Lower leg skin (tissue), 4 donors: ENCODE measurements around the gene MSL3. TPM values are rescaled to one million over a fixed set of nuclear protein-coding genes. Genes with fewer than 3 reads are reported as not detected.
A peak's percentile ranks its signal among the peaks of the same experiment; 100 is the strongest.

ENCODE experiments used
- DNase-seq, 2 donors: peaks; one replicate each; pipeline ENCODE4 v3.0.0-alpha.2; 2019; ENCODE audit warnings: low spot score in 2 of 2
- H3K4me3 ChIP-seq: fragments of 200-600 bp; sonication (generic); 2 replicates; pipeline ENCODE4 v1.5.1; 2017; ENCODE audit warnings: mild to moderate bottlenecking, low read depth; ENCODE audit not compliant: poor library complexity, severe bottlenecking
- CTCF ChIP-seq, 3 donors: fragments of 450-650 bp; IDR thresholded peaks; one replicate each; pipeline ENCODE4 v1.5.1; 2016; ENCODE audit warnings: antibody characterized with exemption in 3 of 3, mild to moderate bottlenecking in 3 of 3, moderate library complexity in 2 of 3
- POLR2A ChIP-seq, 2 donors: fragments of 450-650 bp; IDR thresholded peaks; one replicate each; pipeline ENCODE4 v1.6.1; 2016 to 2017; ENCODE audit warnings: antibody characterized with exemption in 2 of 2, mild to moderate bottlenecking in 1 of 2, moderate library complexity in 1 of 2
- WGBS, 2 donors: methylation state at CpG; one replicate each; pipeline ENCODE4 v1.1.5; 2018; 5-methylcytosine and 5-hydroxymethylcytosine counted together
- intact Hi-C: fragments of 100-400 bp; cut with DNase I; formaldehyde crosslinking; loops from one replicate; pipeline ENCODE4 v1.15.0; 2023; ENCODE audit warnings: low total_unique reads
- total RNA-seq, 4 donors: library from RNA; depleted of rRNA; stranded (reverse); fragments of >200 nt; gene quantifications; one replicate each; pipeline ENCODE4 v1.1.0, GENCODE V29; 2016

MSL3 gene
- total RNA-seq, result 10 to 100 TPM; 12.4 to 15.2 (median 13.6) TPM

- intact Hi-C loops, result no loop called here
- DNase-seq, result no peak
- H3K4me3 ChIP-seq, result peak within 1 kb of the TSS; percentile 58
- TF ChIP-seq CTCF (IDR thresholded peaks at IDR 0.05), result no peak
- no peak for TF ChIP-seq POLR2A (IDR thresholded peaks at IDR 0.05)
- 70% methylated on average over 51 of the region's 93 CpGs; no CpG with 5 or more reads in 1 of the 2 donors for WGBS, 2 donors
These were observed at the start of gene MSL3 for GRCh38 chrX:11757719-11758399. Gene MSL3 (plus strand): TSS chrX:11758237. CDS start chrX:11758264, 27 bp downstream.

- no peak overlapping the region for H3K4me3 ChIP-seq
- whole genome bisulfite sequencing, 2 donors, result 90 to 92% methylated on average over 5 of the region's 5 CpGs
- TF ChIP-seq CTCF (IDR thresholded peaks at IDR 0.05) (no peak), POLR2A (IDR thresholded peaks at IDR 0.05) (no peak)
- DNase-seq, result no peak
- intact Hi-C loops, result no loop called here
These were observed 35.7 kb upstream of the MSL3 start for GRCh38 chrX:11722304-11722703.

- WGBS, 2 donors, result 50 to 51% methylated on average over 7 of the region's 7 CpGs
- no peak for DNase-seq
- intact Hi-C loops, result no loop called here
- H3K4me3 ChIP-seq, result no peak overlapping the region
- TF ChIP-seq CTCF (IDR thresholded peaks at IDR 0.05), result peak in 1 of 3 donors; percentile 23
- no peak for TF ChIP-seq POLR2A (IDR thresholded peaks at IDR 0.05)
These were observed 33.7 kb upstream of the MSL3 start for GRCh38 chrX:11724122-11725017.

GRCh38 chrX:11725631-11726442 is 32.2 kb upstream of the MSL3 start:
- intact Hi-C loops, result no loop called here
- TF ChIP-seq POLR2A (IDR thresholded peaks at IDR 0.05) (no peak), CTCF (IDR thresholded peaks at IDR 0.05) (no peak)
- no peak overlapping the region for H3K4me3 ChIP-seq
- no peak for DNase-seq
- 63 to 81% methylated on average over 8 of the region's 8 CpGs for WGBS, 2 donors

- H3K4me3 ChIP-seq, result no peak overlapping the region
- TF ChIP-seq CTCF (IDR thresholded peaks at IDR 0.05), result no peak
- TF ChIP-seq POLR2A (IDR thresholded peaks at IDR 0.05), result no peak
- WGBS, 2 donors, result 67 to 84% methylated on average over 2 of the region's 2 CpGs
- no peak for DNase-seq
- intact Hi-C loops, result no loop called here
These were observed 29.5 kb upstream of the MSL3 start for GRCh38 chrX:11728556-11728955.
